Cardiac septum (tissue), 1 donor: ENCODE measurements around the gene TOMM40. TPM values are rescaled to one million over a fixed set of nuclear protein-coding genes. Genes with fewer than 3 reads are reported as not detected.
A peak's percentile ranks its signal among the peaks of the same experiment; 100 is the strongest.
"Not testable (repeated sequence)": the region's sequence is repeated elsewhere in the genome, so short reads cannot be mapped to it uniquely, and the experiment has no call there.

Source experiments
- DNase-seq: peaks from one replicate; pipeline ENCODE4 v3.0.0-alpha.2; 2020; ENCODE audit warnings: low spot score
- intact Hi-C: fragments of 100-400 bp; cut with DNase I; formaldehyde crosslinking; loops from one replicate; pipeline ENCODE4 v1.14.0; 2022
- long read RNA-seq: library from polyadenylated mRNA; unstranded; transcript quantifications from one replicate; pipeline ENCODE4 v2.0.0, GENCODE V29; 2021
- total RNA-seq: library from RNA; stranded (reverse); fragmentation: NEBNext Ultra II Directional; extraction: Animal tissue kit (Norgen Biotek cat#: 25700); gene quantifications from one replicate; pipeline ENCODE4 v1.2.1, GENCODE V29; 2021
- donor health status: DM: no; HTN: no; CAD: no.

TOMM40 gene
- 43.0 TPM for total RNA-seq
- long read RNA-seq, transcript TOMM40-202 (10 exons, 1,709 nt): major isoform, 127 of 192 reads
- long read RNA-seq, transcript TOMM40-203 (9 exons, 1,725 nt): minor isoform, 23 of 192 reads
- long read RNA-seq, transcript TOMM40-201 (10 exons, 1,707 nt): minor isoform, 23 of 192 reads
- long read RNA-seq, partial matches to known transcripts: 12 of 192 reads
- long read RNA-seq, other reads (novel, unspliced or antisense): 6 of 192 reads

- intact Hi-C loops: loop anchor here (2.0 kb wide), 1 partner anchor 44 kb away; the partner anchor contains the start of gene NECTIN2
- DNase-seq: no peak
Measured at GRCh38 chr19:44891016-44891882, at the start of gene TOMM40. TOMM40 (plus strand) TSS chr19:44891254; CDS start chr19:44891416, 162 bp downstream.

DNA sequence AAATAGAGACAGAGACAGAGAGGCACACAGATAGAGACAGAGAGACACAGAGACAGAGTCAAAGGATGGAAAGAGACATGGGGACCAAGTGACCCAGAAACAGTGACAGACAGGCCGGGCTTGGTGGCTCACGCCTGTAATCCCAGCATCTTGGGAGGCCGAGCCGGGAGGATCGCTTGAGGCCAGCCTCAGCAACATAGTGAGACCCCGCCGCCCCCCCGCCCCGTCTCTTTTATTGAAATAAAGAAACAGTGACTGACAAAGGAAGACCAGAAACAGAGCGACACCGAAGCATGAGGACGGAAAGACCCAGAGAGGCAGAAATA is 45.8 kb upstream of the TOMM40 start:
- intact Hi-C loops: loop anchor here (1.0 to 10.0 kb wide), 5 partner anchors 36 to 120 kb away; partner anchors contain the start of gene BCAM

GRCh38 chr19:44845612-44846454 is 45.2 kb upstream of the TOMM40 start, which contains the start of gene NECTIN2:
NECTIN2 (plus strand) TSS chr19:44846297; CDS start chr19:44846526, 229 bp downstream.
- intact Hi-C loops: loop anchor here (1.0 to 10.0 kb wide), 6 partner anchors 37 to 121 kb away; partner anchors contain the start of genes BCAM and TOMM40
- peak; percentile 100 for DNase-seq

More for the DNA sequence above, 45.8 kb upstream of the TOMM40 start:
- DNase-seq: no peak

GRCh38 chr19:44846455-44847143 is 44.5 kb upstream of the TOMM40 start:
- no peak for DNase-seq
- intact Hi-C loops: loop anchor here (2.0 to 10.0 kb wide), 2 partner anchors 44 to 122 kb away; partner anchors contain the start of gene TOMM40

DNA sequence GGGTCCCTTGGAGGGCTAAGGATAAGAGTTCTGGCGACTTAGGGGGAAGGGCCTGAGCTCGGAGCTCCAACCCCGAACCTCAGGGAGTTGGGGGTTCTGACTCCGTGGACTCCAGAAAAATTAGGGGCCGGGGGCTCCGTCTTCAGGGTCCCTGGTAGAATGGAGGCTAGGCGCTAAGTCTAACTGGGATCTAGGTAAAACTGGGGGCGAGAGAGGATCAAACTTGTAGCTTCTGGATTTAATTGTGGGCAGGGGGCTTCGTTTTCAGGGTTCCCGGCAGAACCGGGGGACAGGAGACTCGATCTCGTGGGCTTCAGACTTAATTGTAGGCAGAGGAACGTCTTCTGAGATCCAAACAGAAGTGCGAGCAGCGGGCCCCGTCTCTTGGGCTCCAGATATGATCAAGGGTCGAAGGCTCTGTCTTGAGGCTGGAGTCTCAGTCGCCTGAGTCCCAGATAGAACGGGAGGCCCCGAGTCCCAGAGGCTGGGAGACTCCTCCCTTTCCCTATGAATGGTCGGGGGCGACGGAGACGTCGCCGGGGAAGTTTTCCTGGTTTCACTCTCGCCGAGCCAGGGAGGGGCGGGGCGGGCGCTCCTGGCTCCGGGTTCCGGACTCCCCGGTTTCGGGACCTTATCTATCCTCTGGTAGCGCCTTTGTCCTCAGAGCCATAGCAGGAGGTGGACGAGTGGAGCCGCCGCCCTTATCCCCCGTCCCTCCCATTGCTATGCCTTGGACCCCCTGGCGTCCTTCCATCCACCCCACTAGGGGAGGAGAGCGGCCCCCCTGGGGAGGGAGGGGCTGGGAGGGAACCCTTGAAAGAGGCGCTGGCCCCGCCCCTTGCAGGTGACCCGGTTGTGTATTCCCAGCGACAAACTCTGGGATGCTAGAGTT is 43.7 kb upstream of the TOMM40 start:
- DNase-seq: peak; percentile 87
- intact Hi-C loops: loop anchor here (2.0 to 10.0 kb wide), 3 partner anchors 23 to 123 kb away; partner anchors contain the start of gene TOMM40

GRCh38 chr19:44848036-44848811 is 42.8 kb upstream of the TOMM40 start:
- DNase-seq: no peak
- intact Hi-C loops: loop anchor here (2.0 to 10.0 kb wide), 2 partner anchors 23 to 123 kb away; no protein-coding TSS in a partner anchor

GRCh38 chr19:44848812-44849447 is 42.1 kb upstream of the TOMM40 start:
- no peak for DNase-seq

DNA sequence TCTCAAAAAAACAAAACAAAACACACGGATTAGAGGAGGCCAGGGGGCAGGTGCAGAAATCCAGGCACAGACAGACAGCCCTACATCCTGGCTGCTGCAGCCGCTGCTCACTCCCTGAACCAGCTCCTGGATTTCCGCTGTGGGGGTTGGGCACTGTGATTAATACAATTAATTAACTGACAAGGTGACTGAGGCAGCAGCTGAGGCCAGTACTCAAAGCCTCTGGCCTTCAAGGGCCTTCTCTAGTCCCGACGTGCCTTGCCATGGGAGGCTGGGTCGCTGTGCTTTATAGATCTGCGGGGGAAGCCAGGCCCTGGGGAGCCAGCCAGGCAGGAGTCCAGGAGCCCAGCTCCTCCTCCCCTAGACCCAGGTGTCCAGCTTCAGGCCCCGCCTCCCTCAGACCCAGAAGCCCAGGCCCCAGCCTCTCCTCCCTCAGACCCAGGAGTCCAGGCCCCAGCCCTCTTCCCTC is 40.4 kb upstream of the TOMM40 start:
- no peak for DNase-seq
- intact Hi-C loops: no loop called here

More at GRCh38 chr19:44848812-44849447, 42.1 kb upstream of the TOMM40 start:
- intact Hi-C loops: loop anchor here (2.0 to 10.0 kb wide), 2 partner anchors 22 to 124 kb away; no protein-coding TSS in a partner anchor

GRCh38 chr19:44851427-44851826 is 39.6 kb upstream of the TOMM40 start:
- intact Hi-C loops: no loop called here
- DNase-seq: no peak

GRCh38 chr19:44855606-44856005 is 35.4 kb upstream of the TOMM40 start:
- intact Hi-C loops: no loop called here
- DNase-seq: no peak

- intact Hi-C loops: no loop called here
- no peak for DNase-seq
Measured at GRCh38 chr19:44856421-44857083, 34.5 kb upstream of the TOMM40 start.

GRCh38 chr19:44857837-44858236 is 33.2 kb upstream of the TOMM40 start:
- no peak for DNase-seq
- intact Hi-C loops: no loop called here

GRCh38 chr19:44861576-44861975 is 29.5 kb upstream of the TOMM40 start:
- DNase-seq, intact Hi-C loops: not testable (repeated sequence)

DNA sequence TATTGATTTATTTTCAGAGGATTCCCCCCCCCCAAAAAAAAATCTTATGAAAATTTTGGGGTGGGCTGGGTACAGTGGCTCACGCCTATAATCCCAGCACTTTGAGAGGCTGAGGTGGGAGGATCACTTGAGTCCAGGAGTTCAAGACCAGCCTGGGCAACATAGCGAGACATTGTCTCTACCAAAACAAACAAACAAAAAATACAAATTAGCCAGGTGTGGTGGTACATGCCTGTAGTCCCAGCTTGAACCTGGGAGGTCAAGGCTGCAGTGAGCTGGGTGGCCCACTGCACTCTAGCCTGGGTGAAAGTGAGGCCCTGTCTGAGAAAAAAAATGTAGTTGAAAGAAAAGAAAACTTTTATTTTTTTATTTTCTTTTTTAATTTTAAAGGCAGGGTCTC is 27.1 kb upstream of the TOMM40 start:
- DNase-seq: no peak
- intact Hi-C loops: no loop called here

GRCh38 chr19:44865196-44865767 is 25.8 kb upstream of the TOMM40 start:
- DNase-seq: no peak
- intact Hi-C loops: no loop called here

GRCh38 chr19:44866664-44867063 is 24.4 kb upstream of the TOMM40 start:
- no peak for DNase-seq

More at GRCh38 chr19:44866664-44867063, 24.4 kb upstream of the TOMM40 start:
- intact Hi-C loops: no loop called here
